Activated naive CD4-positive, alpha-beta T cell treated with anti-CD3 and anti-CD28 coated beads, Interleukin-2, amount 10 ng/mL, durations not matched to agents 7 days and 5 days (primary cell): ENCODE results near the gene REC114.
"Not testable (repeated sequence)": the region's sequence is repeated elsewhere in the genome, so short reads cannot be mapped to it uniquely, and the experiment has no call there.

ENCODE experiments used
- CTCF ChIA-PET: fragments of 350-600 bp; sonication (Branson Sonifier 250); formaldehyde crosslinking; loops from one replicate; lab custom pipeline; 2021; ENCODE audit warnings: antibody characterized with exemption; lab: Charles Lee
- DNase-seq: peaks from one replicate; pipeline ENCODE4 v3.0.0-alpha.2; 2020
- H3K27ac Mint-ChIP-seq: one replicate; pipeline ENCODE4 v1.8.0; 2021; ENCODE audit warnings: mild to moderate bottlenecking, moderate library complexity, mixed read lengths
- H3K27me3 Mint-ChIP-seq: one replicate; pipeline ENCODE4 v1.8.0; 2021; ENCODE audit warnings: mild to moderate bottlenecking, mixed read lengths
- H3K36me3 Mint-ChIP-seq: one replicate; pipeline ENCODE4 v1.8.0; 2021; ENCODE audit warnings: mixed read lengths
- H3K4me1 Mint-ChIP-seq: one replicate; pipeline ENCODE4 v1.8.0; 2021; ENCODE audit warnings: mixed read lengths
- H3K4me3 Mint-ChIP-seq: one replicate; pipeline ENCODE4 v1.8.0; 2021; ENCODE audit warnings: mild to moderate bottlenecking, moderate library complexity, mixed read lengths
- H3K9me3 Mint-ChIP-seq: one replicate; pipeline ENCODE4 v1.8.0; 2021; ENCODE audit warnings: mixed read lengths

The REC114 gene

GRCh38 chr15:73522011-73522410, 79.0 kb downstream of the REC114 start:
- no peak overlapping the region for H3K4me3 Mint-ChIP-seq
- CTCF ChIA-PET: no interaction called here

GRCh38 chr15:73524919-73525318, 82.0 kb downstream of the REC114 start:
- no peak for DNase-seq
- no peak overlapping the region for H3K4me3 Mint-ChIP-seq
- H3K4me1 Mint-ChIP-seq: no peaks in the 10 kb centered on the region
- no peaks in the 10 kb centered on the region for H3K36me3 Mint-ChIP-seq
- no peaks in the 10 kb centered on the region for H3K9me3 Mint-ChIP-seq
- CTCF ChIA-PET: no interaction called here
- H3K27ac Mint-ChIP-seq: no peak overlapping the region
- peaks cover 4% of the 10 kb centered on the region for H3K27me3 Mint-ChIP-seq

More at GRCh38 chr15:73522011-73522410, 79.0 kb downstream of the REC114 start:
- Mint-ChIP-seq H3K27ac (no peak overlapping the region), H3K4me1 (peaks cover 10% of the 10 kb centered on the region), H3K9me3 (no peaks in the 10 kb centered on the region), H3K27me3 (peaks cover 1% of the 10 kb centered on the region), H3K36me3 (no peaks in the 10 kb centered on the region)
- no peak for DNase-seq

- H3K9me3 Mint-ChIP-seq: no peaks in the 10 kb centered on the region
- CTCF ChIA-PET: interaction anchor here (1.5 kb wide), 1 partner anchor 18 kb away, joined by 5 read pairs; no protein-coding TSS in a partner anchor
- no peak overlapping the region for H3K27ac Mint-ChIP-seq
- no peaks in the 10 kb centered on the region for H3K36me3 Mint-ChIP-seq
- DNase-seq: no peak
- H3K27me3 Mint-ChIP-seq: peaks cover 4% of the 10 kb centered on the region
- H3K4me1 Mint-ChIP-seq: no peaks in the 10 kb centered on the region
- H3K4me3 Mint-ChIP-seq: no peak overlapping the region
These were observed 84.6 kb downstream of the REC114 start for GRCh38 chr15:73527598-73527997.

- no peak overlapping the region for H3K27ac Mint-ChIP-seq
- no peaks in the 10 kb centered on the region for H3K36me3 Mint-ChIP-seq
- CTCF ChIA-PET: no interaction called here
- no peaks in the 10 kb centered on the region for H3K4me1 Mint-ChIP-seq
- no peak for DNase-seq
- no peaks in the 10 kb centered on the region for H3K9me3 Mint-ChIP-seq
- H3K4me3 Mint-ChIP-seq: no peak overlapping the region
- H3K27me3 Mint-ChIP-seq: peaks cover 4% of the 10 kb centered on the region
These were observed 87.7 kb downstream of the REC114 start for GRCh38 chr15:73530649-73531048.

GRCh38 chr15:73538123-73538522, 95.2 kb downstream of the REC114 start:
- CTCF ChIA-PET: no interaction called here

GRCh38 chr15:73538563-73539211, 95.7 kb downstream of the REC114 start:
- Mint-ChIP-seq H3K27me3 (no peaks in the 10 kb centered on the region), H3K36me3 (no peaks in the 10 kb centered on the region), H3K4me3 (no peak overlapping the region), H3K9me3 (no peaks in the 10 kb centered on the region), H3K4me1 (no peaks in the 10 kb centered on the region), H3K27ac (no peak overlapping the region)
- DNase-seq: no peak
- CTCF ChIA-PET: no interaction called here

More at GRCh38 chr15:73538123-73538522, 95.2 kb downstream of the REC114 start:
- Mint-ChIP-seq H3K4me3 (no peak overlapping the region), H3K36me3 (no peaks in the 10 kb centered on the region), H3K27ac (no peak overlapping the region), H3K27me3 (no peaks in the 10 kb centered on the region), H3K4me1 (no peaks in the 10 kb centered on the region), H3K9me3 (no peaks in the 10 kb centered on the region)
- DNase-seq: no peak

DNA sequence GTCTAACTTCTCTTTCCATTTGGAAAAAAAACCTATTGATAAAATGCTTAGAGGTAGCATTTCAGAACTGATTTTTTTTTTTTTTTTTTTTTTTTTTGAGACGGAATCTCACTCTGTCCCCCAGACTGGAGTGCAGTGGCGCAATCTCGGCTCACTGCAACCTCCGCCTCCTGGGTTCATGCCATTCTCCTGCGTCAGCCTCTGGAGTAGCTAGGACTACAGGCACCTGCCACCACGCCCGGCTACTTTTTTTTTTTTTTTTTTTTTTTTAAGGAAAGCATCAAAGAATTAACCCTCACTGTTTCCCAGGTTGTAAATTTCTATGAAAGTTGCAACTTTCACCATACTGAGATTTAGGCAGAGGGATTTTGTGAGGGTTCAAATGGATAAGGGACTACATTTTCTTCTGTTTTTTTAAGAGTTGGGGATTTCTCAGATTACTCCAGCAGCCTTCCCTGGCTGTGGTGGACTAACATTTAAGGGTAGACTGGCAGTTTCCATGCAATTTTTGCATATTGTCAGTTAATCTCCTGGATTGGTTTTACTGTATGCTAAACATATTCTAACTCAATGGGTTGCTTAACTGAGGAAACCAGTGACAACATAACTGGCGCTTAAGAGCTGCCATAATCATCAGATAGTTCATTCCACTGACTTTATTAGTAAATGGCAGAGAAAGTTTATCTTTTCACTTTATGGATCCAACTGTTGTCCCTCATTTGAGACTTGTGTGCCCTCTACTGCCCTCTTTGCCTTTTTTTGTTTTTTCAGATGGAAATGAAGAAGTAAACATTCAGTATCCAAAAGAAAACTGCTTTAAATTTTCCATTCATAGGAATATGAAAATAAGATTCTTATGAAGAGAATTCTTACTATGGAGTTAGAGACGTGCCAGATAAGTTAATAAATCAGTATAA, 96.5 kb downstream of the REC114 start:
- H3K27ac Mint-ChIP-seq: no peak overlapping the region
- CTCF ChIA-PET: no interaction called here
- no peaks in the 10 kb centered on the region for H3K36me3 Mint-ChIP-seq
- DNase-seq: no peak
- H3K4me1 Mint-ChIP-seq: no peaks in the 10 kb centered on the region
- H3K9me3 Mint-ChIP-seq: no peaks in the 10 kb centered on the region
- no peaks in the 10 kb centered on the region for H3K27me3 Mint-ChIP-seq
- no peak overlapping the region for H3K4me3 Mint-ChIP-seq

- Mint-ChIP-seq H3K27ac (no peak overlapping the region), H3K4me1 (no peaks in the 10 kb centered on the region), H3K36me3 (no peaks in the 10 kb centered on the region), H3K27me3 (no peaks in the 10 kb centered on the region), H3K9me3 (no peaks in the 10 kb centered on the region), H3K4me3 (no peak overlapping the region)
- no peak for DNase-seq
- CTCF ChIA-PET: interaction anchor here (0.6 kb wide), 1 partner anchor 460 kb away, joined by 3 read pairs; no protein-coding TSS in a partner anchor
These were observed 97.2 kb downstream of the REC114 start for GRCh38 chr15:73540161-73540560.

DNA sequence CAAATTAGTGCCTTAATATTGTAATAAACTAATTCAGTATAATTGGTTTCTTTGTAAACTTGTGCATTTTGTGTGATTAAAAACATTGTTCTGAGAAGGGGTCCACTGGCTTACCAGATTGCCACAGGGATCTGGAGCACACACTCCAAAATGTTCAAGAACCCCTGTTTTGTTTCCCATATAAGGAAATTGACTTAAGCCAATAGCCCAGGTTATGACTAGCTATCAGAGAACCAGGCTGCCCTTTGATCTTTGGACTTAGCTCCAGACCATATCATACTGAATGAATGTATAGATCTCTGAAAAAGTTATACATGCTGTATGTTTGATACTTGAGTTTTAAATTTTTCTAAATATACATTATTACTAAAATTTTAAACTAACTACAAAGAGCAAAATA, 98.5 kb downstream of the REC114 start:
- Mint-ChIP-seq H3K27ac (no peak overlapping the region), H3K36me3 (no peaks in the 10 kb centered on the region), H3K9me3 (no peaks in the 10 kb centered on the region), H3K4me3 (no peak overlapping the region), H3K27me3 (no peaks in the 10 kb centered on the region), H3K4me1 (no peaks in the 10 kb centered on the region)
- DNase-seq: no peak
- CTCF ChIA-PET: interaction anchor here (0.9 kb wide), 1 partner anchor 95 kb away, joined by 3 read pairs; no protein-coding TSS in a partner anchor

- H3K9me3 Mint-ChIP-seq, H3K4me1 Mint-ChIP-seq, H3K27ac Mint-ChIP-seq, H3K27me3 Mint-ChIP-seq, CTCF ChIA-PET, DNase-seq, H3K36me3 Mint-ChIP-seq, H3K4me3 Mint-ChIP-seq: not testable (repeated sequence)
These were observed 106.0 kb downstream of the REC114 start for GRCh38 chr15:73548925-73549324.

DNA sequence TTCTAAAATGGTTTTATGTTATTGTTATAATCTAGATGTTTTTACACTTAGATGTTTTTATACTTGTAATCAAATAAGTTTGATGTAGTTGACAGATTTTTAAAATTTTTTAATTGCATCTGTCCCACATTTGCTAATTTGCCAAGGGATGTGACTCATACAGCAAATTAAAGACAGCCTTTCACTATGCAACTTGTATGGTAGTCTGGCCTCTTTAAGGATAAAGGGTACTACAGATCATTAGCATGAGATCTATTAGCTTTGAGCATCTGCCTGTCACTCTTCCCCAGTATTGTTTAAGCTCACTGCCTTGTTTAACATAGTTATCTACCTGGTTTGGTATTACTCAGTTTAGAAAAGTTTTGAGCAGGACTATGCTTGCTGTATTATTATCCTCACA, 107.2 kb downstream of the REC114 start:
- Mint-ChIP-seq H3K4me1 (no peaks in the 10 kb centered on the region), H3K27ac (no peak overlapping the region), H3K9me3 (no peaks in the 10 kb centered on the region), H3K4me3 (no peak overlapping the region), H3K27me3 (no peaks in the 10 kb centered on the region), H3K36me3 (no peaks in the 10 kb centered on the region)
- CTCF ChIA-PET: interaction anchor here (1.0 to 2.9 kb wide), 2 partner anchors 10 to 86 kb away, joined by 3 to 9 read pairs; no protein-coding TSS in a partner anchor
- no peak for DNase-seq

GRCh38 chr15:73555080-73555479, 112.1 kb downstream of the REC114 start:
- CTCF ChIA-PET: no interaction called here
- H3K36me3 Mint-ChIP-seq: peaks cover 4% of the 10 kb centered on the region
- H3K4me3 Mint-ChIP-seq: no peak overlapping the region
- H3K9me3 Mint-ChIP-seq: no peaks in the 10 kb centered on the region
- no peak overlapping the region for H3K27ac Mint-ChIP-seq
- H3K27me3 Mint-ChIP-seq: no peaks in the 10 kb centered on the region
- no peak for DNase-seq
- no peaks in the 10 kb centered on the region for H3K4me1 Mint-ChIP-seq

DNA sequence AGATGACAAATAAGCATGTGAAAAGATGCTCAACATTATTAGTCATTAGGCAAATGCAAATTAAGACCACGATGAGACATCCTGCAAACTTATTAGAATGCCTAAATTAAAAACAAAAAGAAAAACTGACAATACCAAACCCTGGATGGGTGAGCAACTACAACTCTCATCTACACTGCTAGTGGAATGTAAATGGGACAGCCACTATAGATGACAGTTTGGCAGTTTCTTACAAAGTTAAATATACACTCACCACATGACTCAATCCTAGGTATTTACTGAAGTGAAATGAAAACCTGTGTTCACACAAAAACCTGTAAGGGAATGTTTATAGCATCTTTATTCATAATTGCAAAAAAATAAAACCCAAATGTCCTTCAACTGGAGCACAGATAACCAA, 115.6 kb downstream of the REC114 start:
- no peak overlapping the region for H3K4me3 Mint-ChIP-seq
- CTCF ChIA-PET: interaction anchor here (1.0 to 6.4 kb wide), 3 partner anchors 78 to 146 kb away, joined by 5 to 79 read pairs (median 40); no protein-coding TSS in a partner anchor
- no peak overlapping the region for H3K27ac Mint-ChIP-seq
- no peaks in the 10 kb centered on the region for H3K9me3 Mint-ChIP-seq
- DNase-seq: no peak
- H3K36me3 Mint-ChIP-seq: peaks cover 14% of the 10 kb centered on the region
- H3K4me1 Mint-ChIP-seq: no peaks in the 10 kb centered on the region
- no peaks in the 10 kb centered on the region for H3K27me3 Mint-ChIP-seq

GRCh38 chr15:73560501-73561117, 117.6 kb downstream of the REC114 start:
- H3K27ac Mint-ChIP-seq: no peak overlapping the region
- H3K9me3 Mint-ChIP-seq: no peaks in the 10 kb centered on the region
- H3K27me3 Mint-ChIP-seq: no peaks in the 10 kb centered on the region
- H3K4me1 Mint-ChIP-seq: peaks cover 6% of the 10 kb centered on the region
- DNase-seq: no peak
- no peak overlapping the region for H3K4me3 Mint-ChIP-seq
- CTCF ChIA-PET: interaction anchor here (0.7 to 6.4 kb wide), 13 partner anchors 8 to 274 kb away, joined by 3 to 79 read pairs (median 4); no protein-coding TSS in a partner anchor
- peaks cover 16% of the 10 kb centered on the region for H3K36me3 Mint-ChIP-seq
